Transverse colon (tissue), 4 donors: ENCODE measurements around the gene NWD2.

Source experiments
- POLR2AphosphoS5 ChIP-seq, 3 donors: sonication (generic); formaldehyde crosslinking; IDR thresholded peaks; one replicate each; pipeline ENCODE4 v1.6.1; 2016; ENCODE audit warnings: antibody characterized with exemption in 3 of 3
- TF ChIP-seq, protein P1 (sequence below), 5 experiments: fragments of 200-600 bp in 3 of 5; fragments of 450-650 bp in 2 of 5; sonication (generic) in 3 of 5; IDR thresholded peaks; 1 replicate in 2 of 5; 2 replicates in 3 of 5; pipeline ENCODE4 v1.5.1; 2016 to 2017; ENCODE audit warnings: antibody characterized with exemption in 5 of 5, inconsistent platforms in 3 of 5, mild to moderate bottlenecking in 2 of 5, moderate library complexity in 1 of 5

DNA sequence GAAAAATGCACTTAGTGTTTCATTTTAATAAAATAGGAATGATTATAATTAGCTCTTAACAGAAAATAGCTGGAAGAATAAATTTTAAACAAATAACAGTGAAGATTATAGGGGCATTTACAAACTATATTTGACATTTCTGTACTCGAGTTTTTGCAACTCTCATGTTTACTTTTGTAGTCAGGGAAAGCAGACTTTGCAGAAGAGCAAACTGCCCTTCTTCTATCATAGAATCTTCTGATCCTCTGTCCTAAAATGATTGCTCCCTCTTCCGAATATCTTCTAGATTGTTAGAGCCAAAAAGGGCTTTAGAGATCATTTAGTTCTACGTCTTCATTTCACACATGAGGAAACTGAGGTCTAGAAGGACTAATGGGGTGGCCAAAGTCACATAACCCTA is 222.7 kb downstream of the NWD2 start:
- TF ChIP-seq, protein P1, sequence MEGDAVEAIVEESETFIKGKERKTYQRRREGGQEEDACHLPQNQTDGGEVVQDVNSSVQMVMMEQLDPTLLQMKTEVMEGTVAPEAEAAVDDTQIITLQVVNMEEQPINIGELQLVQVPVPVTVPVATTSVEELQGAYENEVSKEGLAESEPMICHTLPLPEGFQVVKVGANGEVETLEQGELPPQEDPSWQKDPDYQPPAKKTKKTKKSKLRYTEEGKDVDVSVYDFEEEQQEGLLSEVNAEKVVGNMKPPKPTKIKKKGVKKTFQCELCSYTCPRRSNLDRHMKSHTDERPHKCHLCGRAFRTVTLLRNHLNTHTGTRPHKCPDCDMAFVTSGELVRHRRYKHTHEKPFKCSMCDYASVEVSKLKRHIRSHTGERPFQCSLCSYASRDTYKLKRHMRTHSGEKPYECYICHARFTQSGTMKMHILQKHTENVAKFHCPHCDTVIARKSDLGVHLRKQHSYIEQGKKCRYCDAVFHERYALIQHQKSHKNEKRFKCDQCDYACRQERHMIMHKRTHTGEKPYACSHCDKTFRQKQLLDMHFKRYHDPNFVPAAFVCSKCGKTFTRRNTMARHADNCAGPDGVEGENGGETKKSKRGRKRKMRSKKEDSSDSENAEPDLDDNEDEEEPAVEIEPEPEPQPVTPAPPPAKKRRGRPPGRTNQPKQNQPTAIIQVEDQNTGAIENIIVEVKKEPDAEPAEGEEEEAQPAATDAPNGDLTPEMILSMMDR (IDR thresholded peaks at IDR 0.05), result no peak
- TF ChIP-seq POLR2AphosphoS5 (IDR thresholded peaks at IDR 0.05), result no peak
